Vagina (tissue), 2 donors: ENCODE data around the gene FUT2.
A peak's percentile ranks its signal among the peaks of the same experiment; 100 is the strongest.

Experiments used
- CTCF ChIP-seq, 3 experiments: fragments of 450-650 bp in 2 of 3; fragments of 200-600 bp in 1 of 3; sonication (generic) in 1 of 3; IDR thresholded peaks; one replicate each; pipeline ENCODE4 v1.5.1; 2017 to 2019; ENCODE audit warnings: antibody characterized with exemption in 3 of 3, mild to moderate bottlenecking in 2 of 3, moderate library complexity in 2 of 3
- POLR2A ChIP-seq, 2 donors: fragments of 450-650 bp; IDR thresholded peaks; one replicate each; pipeline ENCODE4 v1.6.1; 2017; ENCODE audit warnings: antibody characterized with exemption in 2 of 2, mild to moderate bottlenecking in 2 of 2, moderate library complexity in 2 of 2
- POLR2AphosphoS5 ChIP-seq, 2 donors: sonication (generic); formaldehyde crosslinking; IDR thresholded peaks; one replicate each; pipeline ENCODE4 v1.9.0; 2017; ENCODE audit warnings: antibody characterized with exemption in 2 of 2, mild to moderate bottlenecking in 2 of 2, low read depth in 1 of 2; ENCODE audit not compliant: insufficient read depth in 1 of 2

DNA sequence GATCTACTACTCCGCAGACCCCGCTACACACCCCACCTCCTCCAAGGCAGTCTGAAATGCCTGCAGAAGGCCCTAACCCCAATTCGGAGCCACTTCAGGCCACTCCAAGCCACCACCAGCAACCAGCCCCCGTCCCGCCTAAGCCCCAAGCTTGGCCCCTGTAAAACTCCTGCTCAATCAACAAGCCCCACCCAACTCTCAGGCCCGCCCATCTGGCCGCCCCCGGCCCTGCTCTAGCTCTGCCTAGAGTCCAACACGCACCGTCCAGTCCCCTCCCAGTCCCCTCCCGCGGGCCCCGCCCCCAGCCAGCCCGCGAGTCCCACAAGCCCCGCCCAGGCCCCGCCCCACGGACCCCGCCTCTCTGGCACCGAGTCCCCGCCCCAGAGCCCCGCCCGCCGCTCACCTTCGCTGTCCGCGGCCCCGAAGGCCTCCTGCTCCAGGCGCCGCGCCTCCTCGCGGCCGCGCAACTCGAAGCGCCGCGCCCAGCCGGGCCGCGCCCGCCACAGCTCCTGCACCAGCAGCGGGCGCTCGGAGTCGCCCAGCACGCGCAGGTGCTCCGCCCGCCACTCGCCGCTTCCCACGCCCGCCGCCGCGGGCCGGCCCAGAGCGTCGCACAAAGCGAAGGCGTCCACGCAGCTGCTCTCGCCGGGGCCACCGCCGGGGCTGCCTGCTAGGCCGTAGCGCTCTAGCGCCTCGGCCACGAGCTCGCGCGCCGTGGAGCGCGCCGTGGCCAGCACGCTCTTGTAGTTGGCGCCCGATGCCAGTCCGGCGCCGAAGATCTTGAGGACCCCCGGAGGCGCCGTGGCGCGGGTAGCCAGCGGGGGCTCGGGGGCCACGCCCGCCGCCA is 43.0 kb downstream of the FUT2 start:
- TF ChIP-seq CTCF (IDR thresholded peaks at IDR 0.05) (no peak), POLR2AphosphoS5 (IDR thresholded peaks at IDR 0.05; ENCODE audit: insufficient read depth in 1 of 2, low read depth in 1 of 2) (peak in 1 of 2 donors; percentile 10), POLR2A (IDR thresholded peaks at IDR 0.05) (peak in 1 of 2 donors; percentile 32)
